ENCODE results near the gene GPS2.
A peak's percentile ranks its signal among the peaks of the same experiment; 100 is the strongest.

Gene GPS2

DNA sequence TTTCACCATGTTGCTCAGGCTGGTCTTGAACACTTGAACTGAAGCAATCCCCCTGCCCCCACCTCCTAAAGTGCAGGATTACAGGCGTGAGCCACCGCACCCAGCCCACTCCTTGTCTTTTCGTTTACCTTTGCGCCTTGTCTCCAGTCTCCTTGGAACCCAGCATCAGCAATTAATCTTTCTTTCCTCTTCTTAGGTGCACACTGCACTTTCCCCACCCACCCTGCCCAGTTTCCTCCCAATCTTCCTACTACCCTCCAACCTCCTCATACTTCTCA is 51.4 kb downstream of the GPS2 start:
- peak overlapping the region; percentile 55 for H3K4me3 ChIP-seq (ENCODE audit: low read length)
- no peak for DNase-seq (ENCODE audit: low read depth)
- TF ChIP-seq, protein P1, sequence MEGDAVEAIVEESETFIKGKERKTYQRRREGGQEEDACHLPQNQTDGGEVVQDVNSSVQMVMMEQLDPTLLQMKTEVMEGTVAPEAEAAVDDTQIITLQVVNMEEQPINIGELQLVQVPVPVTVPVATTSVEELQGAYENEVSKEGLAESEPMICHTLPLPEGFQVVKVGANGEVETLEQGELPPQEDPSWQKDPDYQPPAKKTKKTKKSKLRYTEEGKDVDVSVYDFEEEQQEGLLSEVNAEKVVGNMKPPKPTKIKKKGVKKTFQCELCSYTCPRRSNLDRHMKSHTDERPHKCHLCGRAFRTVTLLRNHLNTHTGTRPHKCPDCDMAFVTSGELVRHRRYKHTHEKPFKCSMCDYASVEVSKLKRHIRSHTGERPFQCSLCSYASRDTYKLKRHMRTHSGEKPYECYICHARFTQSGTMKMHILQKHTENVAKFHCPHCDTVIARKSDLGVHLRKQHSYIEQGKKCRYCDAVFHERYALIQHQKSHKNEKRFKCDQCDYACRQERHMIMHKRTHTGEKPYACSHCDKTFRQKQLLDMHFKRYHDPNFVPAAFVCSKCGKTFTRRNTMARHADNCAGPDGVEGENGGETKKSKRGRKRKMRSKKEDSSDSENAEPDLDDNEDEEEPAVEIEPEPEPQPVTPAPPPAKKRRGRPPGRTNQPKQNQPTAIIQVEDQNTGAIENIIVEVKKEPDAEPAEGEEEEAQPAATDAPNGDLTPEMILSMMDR (IDR thresholded peaks at IDR 0.05; ENCODE audit: insufficient read depth, low read depth, low read length, missing control alignments), result no peak

GRCh38 chr17:7262935-7263800 is 52.0 kb downstream of the GPS2 start:
- peak overlapping the region; percentile 55 for H3K4me3 ChIP-seq (ENCODE audit: low read length)
- TF ChIP-seq, protein P1 (IDR thresholded peaks at IDR 0.05; ENCODE audit: insufficient read depth, low read depth, low read length, missing control alignments), result no peak
- DNase-seq (ENCODE audit: low read depth), result peak; percentile 70
